HG02763 (cell line): ENCODE results near the gene RHPN2.

Experiments used
- ATAC-seq: cut with Tn5 transposase; IDR thresholded peaks from one replicate; pipeline ENCODE4 v1.9.1; 2021; ENCODE audit warnings: mild to moderate bottlenecking, moderate library complexity; ENCODE audit not compliant: unreplicated experiment

The RHPN2 gene

GRCh38 chr19:33064792-33065550, at the start of gene RHPN2:
Gene RHPN2, minus strand, starts transcription at chr19:33064888. Its CDS starts 36 bp downstream, at chr19:33064852.
- peak; percentile 66 for ATAC-seq

DNA sequence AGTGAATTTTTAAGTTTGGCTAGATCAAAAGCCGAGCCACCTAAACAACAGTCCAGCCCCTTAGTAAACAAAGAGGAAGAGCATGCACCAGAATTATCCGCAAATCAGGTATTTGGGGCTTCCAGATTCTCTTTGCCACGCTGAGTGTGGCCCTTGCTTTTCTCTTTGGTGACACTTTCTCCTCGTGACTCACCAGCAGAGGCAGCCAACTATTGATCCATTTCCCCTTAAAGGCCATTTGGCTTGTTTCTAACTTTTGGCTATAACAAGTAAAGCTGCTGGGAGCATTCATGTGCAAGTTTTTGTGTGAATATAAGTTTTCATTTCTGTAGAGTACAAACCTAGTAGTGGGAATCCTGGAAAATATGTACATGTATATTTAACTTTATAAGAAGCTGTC, 49.6 kb upstream of the RHPN2 start:
- no peak for ATAC-seq

DNA sequence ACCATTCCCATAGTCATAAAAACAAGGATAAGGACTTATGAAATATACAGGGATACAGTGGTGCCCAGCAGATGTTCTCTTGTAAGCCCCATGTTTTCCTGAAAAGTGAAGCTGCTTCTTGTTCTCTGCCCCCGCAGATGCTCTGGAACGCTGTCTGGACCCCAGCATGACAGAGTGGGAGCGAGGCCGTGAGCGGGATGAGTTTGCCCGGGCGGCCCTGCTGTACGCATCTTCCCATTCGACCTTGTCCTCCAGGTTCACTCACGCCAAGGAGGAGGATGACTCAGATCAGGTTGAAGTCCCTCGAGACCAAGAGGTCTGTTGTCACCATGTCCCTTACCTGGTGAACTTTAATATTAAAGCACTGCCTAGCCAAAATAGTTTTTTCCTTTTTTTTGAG, 46.9 kb upstream of the RHPN2 start:
- no peak for ATAC-seq

- no peak for ATAC-seq
These were observed 45.6 kb upstream of the RHPN2 start for GRCh38 chr19:33110137-33110910.

GRCh38 chr19:33108161-33108560, 43.5 kb upstream of the RHPN2 start:
- ATAC-seq: no peak

- ATAC-seq: no peak
These were observed 38.2 kb upstream of the RHPN2 start for GRCh38 chr19:33102893-33103292.

DNA sequence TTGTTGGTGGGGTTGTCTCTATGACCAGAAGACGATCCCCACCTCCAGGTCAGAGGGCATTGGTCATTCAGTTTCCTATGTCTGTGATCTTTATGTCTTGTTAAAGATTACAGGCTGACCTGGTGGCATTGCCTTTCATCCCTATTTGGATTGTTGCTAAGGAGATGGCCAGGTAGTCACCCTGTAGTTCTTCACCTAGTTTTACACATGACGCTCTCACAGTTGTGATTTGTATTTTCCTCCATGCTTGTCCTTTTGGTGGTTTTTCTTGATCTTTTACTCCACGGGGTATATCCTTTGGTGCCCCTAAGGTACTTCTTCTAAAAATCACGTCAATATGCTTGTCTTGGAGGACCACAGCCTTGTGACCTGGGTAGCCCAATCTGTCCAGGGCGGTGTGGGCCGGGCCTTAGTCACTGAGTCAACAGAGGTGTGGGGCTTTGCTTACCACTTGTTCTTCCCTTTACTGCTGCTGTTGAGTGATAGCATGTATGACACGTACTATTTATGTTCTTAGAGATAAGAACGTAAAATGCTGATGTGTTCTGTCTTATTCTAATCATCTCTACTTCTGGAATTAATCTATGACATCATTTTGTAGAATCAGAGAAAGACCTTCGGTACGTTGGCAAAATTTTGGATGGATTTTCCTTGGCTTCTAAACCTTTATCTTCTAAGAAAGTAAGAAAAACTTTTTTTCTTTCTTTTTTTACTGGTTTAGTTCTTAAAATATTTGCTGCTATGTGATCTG, 36.4 kb upstream of the RHPN2 start:
- ATAC-seq: no peak

DNA sequence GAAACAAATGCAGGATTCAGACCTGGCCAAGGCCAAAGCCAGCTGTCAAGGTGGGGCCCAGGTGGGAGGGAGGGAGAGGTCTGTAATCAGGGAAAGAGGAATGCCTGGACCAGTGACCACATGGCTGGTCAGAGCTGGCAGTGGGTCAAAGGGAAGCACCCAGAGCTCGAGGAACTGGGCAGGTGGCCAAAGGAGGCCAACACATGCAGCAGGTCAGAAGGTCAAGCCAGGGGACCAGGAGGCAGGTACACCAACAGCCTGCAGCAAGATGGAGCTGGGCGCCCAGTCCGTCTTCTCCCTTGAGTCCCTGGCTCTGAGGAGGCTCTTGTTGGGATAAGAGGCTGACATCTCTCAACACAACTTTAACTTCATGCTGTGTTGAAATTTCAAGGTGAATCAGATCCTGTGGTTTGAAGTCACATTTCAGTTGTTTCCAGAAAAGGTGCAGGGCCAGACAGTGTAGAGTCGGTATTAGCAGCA, 33.4 kb upstream of the RHPN2 start:
- no peak for ATAC-seq

DNA sequence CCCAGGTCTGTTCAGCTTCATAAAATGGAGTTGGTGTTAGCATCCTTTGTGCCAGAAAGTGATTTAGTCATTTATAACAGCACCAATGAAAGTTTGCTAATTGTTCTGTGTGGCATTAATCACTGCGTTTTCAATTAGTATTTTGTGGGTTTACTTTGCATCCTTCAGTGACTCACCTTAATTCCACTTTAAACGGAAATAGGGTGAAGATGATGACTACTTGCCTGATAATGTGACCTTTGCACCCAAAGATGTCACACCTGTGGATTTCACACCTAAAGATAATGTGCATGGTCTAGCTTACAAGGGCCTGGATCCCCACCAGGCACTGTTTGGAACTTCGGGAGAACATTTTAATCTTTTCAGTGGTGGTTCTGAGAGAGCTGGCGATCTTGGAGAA, 31.3 kb upstream of the RHPN2 start:
- no peak for ATAC-seq

GRCh38 chr19:33094436-33095067, 29.9 kb upstream of the RHPN2 start:
- no peak for ATAC-seq

- ATAC-seq: no peak
These were observed 28.9 kb upstream of the RHPN2 start for GRCh38 chr19:33093420-33094210.

DNA sequence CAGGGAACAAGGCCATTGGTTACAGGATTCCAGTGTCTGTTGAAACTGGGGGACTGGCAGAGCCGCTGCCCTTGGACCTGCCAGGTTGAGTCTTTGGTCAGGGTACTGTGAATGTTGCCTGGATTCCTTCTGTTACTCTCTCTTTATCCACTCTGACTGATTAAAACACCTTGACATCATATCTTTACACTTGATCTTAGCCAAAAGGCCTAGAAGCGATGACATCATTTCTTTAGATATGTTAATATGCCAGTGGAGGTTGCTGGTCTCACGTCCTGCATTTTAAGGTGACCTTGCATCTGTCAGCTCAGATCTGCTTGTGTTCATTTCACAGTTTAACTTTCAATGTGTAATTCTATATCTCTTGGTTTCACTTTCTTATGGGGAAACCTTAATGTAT, 25.5 kb upstream of the RHPN2 start:
- no peak for ATAC-seq

DNA sequence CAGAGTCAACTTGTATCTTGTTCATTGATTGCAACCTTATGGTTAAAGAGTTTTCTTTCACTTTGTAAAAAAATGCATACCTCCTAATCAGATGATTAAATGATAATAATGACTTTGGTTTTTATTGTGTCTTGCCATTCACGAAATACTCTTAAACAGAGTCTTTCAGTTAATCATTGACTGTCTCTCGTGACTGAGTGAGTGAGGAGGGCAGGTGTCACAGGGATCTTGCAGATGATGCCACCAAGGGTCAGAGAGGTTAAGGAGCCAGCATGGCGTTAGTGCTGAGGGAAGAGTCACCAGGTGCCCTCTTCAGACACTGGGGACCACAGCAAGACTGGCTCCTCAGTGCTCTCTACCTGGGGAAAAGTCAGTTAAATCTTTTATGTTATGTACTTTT, 24.3 kb upstream of the RHPN2 start:
- ATAC-seq: no peak

GRCh38 chr19:33086955-33087354, 22.3 kb upstream of the RHPN2 start:
- no peak for ATAC-seq

DNA sequence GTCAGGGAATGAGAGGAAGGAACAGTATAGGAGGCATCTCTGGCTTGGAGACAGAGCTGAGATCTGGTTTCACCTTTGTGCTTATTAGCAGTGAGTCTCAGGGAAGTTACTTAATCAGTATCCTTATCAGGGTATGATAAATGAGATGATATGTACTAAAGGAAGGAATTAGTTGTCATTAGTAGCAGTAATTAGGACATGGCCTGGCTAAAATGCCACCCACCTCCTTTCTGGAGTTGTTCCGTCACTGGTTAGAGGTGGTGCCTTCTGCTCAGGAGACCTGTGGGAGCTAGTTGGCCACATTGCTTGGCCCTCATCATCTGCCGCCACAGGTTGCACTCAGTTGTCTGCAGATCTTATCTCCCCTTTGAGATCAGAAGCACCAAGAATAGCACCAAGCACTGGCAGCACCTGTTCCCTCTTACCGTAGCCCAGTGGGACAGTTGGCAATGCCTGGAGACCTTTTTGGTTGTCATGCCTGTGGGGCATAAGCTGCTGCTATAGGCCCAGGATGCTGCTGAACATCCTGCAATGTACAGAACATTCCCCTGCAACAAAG, 21.0 kb upstream of the RHPN2 start:
- ATAC-seq: no peak

GRCh38 chr19:33080761-33081681, 16.3 kb upstream of the RHPN2 start, which contains the start of gene GPATCH1:
Gene GPATCH1, plus strand, starts transcription at chr19:33081181. Its CDS starts 13 bp downstream, at chr19:33081194.
- ATAC-seq: peak; percentile 83

DNA sequence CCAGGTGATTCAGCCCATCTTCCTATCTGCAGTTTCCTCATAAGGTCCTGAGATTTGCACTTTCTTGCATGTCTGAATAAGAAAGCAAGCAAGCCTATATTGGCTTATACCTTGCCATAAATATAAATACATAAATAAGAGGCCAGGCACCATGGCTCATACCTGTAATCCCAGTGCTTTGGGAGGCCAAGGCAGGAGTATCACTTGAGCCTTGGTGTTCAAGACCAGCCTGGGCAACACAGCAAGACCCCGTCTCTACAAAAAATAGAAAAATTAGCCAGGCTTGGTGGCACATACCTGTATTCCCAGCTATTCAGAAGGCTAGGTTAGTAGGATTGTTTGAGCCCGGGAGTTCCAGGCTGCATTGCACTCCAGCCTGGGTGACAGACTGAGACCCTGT, 10.8 kb upstream of the RHPN2 start:
- no peak for ATAC-seq

DNA sequence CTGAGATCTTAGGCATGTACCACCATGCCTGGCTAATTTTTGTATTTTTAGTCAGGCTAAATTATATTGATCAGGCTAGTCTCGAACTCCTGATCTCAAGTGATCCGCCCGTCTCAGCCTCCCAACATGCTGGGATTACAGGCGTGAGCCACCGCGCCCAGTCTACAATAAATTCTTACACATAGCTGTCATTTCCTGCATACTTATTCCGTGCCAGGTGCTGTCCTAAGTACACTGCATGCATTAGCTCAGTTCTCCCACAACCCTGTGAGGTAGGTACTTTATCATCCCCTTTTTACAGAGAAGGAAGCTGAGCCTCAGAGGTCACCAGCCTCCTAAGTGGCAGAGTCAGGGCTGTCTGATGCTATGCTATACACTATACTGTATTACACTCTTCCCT, 7.2 kb upstream of the RHPN2 start:
- no peak for ATAC-seq

- no peak for ATAC-seq
These were observed 2.4 kb upstream of the RHPN2 start for GRCh38 chr19:33067121-33067520.
